Renal cortex interstitium (tissue), 11 donors: ENCODE measurements around the gene FAM78A. TPM values are rescaled to one million over a fixed set of nuclear protein-coding genes. Genes with fewer than 3 reads are reported as not detected.
"Not testable (repeated sequence)": the region's sequence is repeated elsewhere in the genome, so short reads cannot be mapped to it uniquely, and the experiment has no call there.

ENCODE experiments used
- DNase-seq, 11 donors: peaks; one replicate each; pipeline ENCODE4 v3.0.0-alpha.2; 2013; ENCODE audit warnings: low read depth in 9 of 11, low spot score in 4 of 11; ENCODE audit errors: extremely low read depth in 1 of 11
- polyA plus RNA-seq, 3 donors: library from polyadenylated mRNA; unstranded; fragments of 120-200 nt; gene quantifications; one replicate each; pipeline ENCODE4 v1.2.1, GENCODE V29; 2013; ENCODE audit not compliant: insufficient read length in 3 of 3

FAM78A gene
- polyA plus RNA-seq, 3 donors = 2.5 to 4.3 (median 2.6) TPM

DNA sequence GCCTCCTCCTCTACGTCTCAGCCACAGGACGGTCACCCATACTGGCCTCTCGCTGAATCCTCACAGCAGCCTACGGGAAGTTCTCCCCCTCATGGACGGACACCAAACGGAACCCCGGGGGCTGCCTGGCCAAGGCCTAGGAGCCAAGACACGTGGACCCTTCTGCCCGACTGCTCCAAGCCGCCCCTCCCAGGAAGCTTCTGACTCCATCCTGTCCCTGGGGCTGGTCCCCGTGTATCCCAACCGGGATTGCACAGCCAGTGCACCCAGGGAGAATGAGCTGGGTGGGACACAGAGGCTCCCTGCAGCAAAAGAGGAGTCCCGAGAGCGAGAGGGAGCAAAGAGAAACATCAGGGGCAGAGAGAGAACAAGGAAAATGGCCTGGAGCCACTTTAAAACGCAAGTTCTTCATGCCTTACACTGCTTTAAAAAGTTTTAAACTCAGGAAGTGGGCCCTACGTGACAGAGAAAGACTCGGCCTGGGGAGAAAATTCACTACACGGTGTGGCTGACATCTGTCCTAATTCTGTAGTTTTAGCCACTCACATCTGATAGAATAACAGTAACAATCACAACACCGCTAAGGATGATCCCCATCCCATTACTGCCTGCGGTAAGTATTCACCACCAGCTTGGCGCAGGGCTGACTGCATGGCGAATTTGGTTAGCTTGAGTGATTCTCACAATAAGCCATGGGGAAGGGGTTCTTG lies 3.0 kb downstream of the FAM78A start:
- no peak for DNase-seq

DNA sequence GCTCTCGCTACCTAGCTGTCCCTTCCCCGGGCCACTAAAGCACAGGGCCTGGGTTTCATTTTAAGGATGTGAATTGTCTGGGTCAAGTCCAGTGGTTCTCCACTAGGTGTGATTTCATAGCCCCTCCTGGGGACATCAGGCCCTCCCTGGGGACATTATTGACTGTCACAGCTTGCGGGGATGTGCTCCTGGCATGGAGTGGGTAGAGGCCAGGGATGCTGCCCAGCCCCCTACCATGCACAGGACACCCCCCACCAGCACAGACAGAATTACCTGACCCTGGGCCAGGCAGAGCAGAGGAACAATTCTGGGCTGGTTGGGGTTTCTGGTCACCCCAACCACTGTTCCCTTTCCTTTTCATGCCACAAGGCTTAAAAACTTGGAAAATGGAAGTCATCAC lies 4.1 kb downstream of the FAM78A start:
- no peak for DNase-seq

DNA sequence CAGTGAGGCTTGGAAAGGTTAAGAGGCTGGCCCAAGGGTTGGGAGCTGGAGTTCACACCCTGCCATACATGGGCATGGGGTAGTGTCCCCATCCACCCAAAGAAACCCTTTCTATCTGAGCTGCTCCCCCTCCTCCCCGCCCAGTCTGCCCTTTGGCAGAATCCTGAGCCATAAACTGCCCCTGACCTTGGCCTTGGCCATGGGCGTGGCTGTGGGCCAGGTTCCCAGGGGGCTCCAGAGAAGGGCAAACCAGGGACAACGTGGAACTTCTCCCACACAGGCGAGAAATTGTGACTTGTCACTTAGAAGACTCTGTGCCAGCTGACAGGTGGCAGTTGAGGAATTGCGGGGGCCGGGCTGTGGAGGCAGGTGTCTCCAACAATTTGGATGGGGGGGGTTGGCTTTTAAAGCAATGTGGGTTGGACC lies 4.8 kb downstream of the FAM78A start:
- DNase-seq = no peak

DNA sequence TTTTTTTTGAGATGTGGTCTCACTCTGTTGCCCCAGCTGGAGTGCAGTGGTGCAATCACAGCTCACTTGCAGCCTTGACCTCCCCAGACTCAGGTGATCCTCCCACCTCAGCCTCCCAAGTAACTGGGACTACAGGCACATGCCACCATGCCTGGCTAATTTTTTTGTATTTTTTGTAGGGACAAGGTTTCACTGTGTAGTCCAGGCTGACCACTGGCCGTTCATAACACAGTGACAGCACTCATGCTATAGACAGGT lies 5.4 kb downstream of the FAM78A start:
- DNase-seq = not testable (repeated sequence)

DNA sequence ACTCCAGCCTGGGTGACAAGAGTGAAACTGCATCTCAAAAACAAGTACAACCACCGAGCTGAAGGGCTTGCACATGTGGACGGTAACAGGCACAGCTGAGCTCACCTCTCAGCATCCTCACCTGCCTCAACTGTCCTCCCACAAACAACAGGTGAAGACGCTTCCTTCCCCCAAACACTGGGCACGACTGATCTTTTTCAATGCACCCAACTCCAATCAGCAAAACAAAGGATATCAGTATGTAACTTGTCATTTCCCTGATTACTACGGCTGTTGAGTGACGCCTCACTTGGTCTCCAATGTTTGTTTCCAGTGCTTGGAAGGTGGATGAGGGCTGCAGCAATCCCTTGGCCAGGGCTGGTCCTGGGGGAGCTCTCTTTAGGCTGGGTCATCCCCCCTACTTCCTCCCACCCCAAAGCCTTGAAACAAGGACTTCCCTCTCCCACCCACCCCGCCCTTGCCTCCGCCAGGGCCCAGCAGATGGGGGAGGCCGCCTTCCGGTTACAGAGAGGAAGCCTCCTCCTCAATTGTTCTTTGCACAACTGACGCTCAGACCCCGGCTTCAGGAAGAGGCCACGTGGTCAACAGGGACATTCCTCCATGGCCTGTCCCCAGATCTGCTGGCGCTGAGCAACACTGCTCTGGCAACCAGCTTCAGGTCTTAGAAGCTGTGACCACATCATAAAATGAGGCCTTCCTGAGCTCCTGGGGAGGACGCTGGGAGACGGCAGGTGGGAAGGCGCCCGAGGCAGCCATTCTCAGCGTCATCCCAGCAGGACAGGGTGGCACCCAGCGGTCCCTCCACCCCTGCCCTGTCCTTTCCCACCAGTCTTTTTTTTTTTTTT lies 5.9 kb downstream of the FAM78A start:
- DNase-seq = no peak

DNA sequence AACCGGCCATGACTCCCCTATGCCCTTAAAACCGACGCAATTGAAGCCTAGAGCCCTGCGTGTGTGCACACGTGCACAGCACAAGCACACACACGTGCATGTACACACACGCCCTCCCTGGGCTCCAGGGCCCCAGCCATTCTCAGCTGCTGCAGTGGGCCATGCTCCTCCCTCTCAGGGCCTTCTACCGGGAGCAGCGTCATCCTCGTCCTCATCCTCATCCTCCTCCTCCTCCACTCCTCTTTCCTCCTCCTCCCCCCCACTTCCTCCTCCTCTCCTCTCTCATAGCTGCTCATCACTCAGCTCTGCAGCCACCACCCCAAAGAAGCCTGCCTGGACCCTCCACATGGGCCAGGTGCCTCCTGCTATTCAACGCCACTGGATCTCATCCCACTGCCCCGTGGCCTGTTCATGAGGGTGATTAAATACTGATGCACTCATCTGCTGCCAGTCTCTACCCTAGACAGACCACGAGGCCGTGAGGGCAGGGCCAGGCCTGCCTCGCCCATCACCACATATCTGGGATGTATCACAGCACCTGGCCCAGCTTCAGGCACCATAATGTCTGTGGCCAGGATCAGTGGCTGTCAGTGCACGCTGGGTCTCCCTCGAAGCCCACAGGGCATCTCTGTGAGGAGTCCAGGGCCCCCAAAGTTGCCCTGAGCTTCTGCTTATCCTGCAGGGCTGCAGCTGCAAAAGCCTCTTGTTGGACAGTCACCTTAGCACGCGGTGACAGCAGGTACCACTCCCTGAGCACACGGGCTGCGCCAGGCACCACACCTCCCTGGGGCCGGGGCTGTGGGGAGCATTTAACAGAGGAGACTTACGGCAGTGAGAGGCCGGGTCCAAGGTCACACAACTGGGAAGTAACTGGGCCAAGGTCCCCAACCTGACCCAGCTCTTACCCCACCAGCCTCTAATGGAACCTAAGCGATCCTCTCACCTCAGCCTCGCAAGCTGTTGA lies 9.8 kb downstream of the FAM78A start:
- no peak for DNase-seq

DNA sequence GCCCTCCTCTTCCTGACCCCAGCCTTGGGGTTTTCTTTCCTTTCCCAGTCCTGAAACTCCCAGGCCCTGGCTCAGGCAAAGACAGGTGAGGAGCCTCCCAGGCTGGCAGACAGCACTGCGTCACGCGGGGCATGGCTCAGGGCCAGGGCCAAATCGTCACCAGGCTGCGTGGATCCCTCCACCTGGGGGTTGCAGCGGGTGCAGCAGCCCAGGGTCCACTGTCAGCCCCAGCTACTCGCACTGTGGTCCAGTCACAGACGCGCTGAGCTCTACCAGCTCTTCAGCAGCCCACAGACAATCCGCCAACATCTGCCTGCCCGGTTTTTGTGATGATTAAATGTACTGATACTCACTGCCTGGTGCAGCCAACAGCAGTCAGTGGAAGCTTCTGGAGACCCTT lies 12.1 kb downstream of the FAM78A start:
- DNase-seq = no peak

DNA sequence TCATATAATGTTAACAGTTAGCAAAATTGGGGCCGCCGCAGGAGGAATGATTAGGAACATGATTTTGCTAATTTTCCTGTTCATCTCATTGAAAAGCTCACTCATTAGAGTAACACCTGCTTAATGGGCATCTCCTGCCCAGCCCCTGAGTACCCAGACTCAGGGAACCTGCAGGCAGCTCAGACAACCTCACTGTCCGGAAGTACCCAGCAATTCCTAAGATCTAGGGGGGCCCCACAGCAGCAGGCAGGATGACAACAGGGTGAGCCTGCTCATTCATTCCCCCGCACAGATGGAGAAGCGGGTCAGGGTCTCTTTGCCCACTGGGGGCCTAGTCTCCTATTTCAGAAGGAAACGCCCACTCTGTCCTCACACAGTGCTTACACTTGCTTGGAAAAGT lies 12.6 kb downstream of the FAM78A start:
- DNase-seq = no peak

DNA sequence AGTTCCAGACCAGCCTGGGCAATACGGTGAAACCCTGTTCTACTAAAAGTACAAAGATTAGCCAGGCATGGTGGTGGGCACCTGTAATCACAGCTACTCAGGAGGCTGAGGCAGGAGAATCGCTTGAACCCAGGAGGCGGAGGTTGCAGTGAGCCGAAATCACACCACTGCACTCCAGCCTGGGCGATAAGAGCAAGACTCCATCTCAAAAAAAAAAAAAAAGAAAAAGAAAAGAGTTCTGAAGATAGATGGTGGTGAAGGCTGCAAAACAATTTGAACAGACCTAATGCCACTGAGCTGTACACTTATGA lies 13.3 kb downstream of the FAM78A start:
- not testable (repeated sequence) for DNase-seq

DNA sequence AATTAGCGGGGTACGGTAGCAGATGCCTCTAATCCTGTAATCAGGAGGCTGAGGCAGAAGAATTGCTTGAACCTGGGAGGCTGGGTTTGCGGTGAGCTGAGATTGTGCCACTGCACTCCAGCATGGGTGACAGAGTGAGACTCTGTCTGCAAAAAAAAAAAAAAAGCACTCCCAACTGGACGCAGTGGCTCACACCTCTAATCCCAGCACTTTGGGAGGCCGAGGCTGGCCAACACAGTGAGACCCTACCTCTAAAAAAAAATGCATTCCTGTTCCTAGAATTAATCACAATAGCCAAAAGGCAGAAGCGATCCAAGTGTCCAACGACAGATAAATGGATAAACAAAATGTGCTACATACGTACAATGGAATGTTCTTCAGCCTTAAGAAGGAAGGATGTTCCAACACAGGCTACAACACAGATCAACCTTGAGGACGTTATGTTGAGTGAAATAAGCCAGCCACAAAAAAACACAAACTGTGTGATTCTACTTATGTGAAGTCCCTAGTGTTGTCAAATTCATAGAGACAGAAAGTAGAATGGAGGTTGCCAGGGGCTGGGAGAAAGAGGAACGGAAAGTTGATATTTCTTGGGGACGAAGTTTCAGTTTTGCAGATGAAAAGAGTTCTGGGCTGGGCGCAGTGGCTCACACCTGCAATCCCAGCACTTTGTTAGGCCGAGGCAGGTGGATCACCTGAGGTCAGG lies 13.8 kb downstream of the FAM78A start:
- DNase-seq = no peak

DNA sequence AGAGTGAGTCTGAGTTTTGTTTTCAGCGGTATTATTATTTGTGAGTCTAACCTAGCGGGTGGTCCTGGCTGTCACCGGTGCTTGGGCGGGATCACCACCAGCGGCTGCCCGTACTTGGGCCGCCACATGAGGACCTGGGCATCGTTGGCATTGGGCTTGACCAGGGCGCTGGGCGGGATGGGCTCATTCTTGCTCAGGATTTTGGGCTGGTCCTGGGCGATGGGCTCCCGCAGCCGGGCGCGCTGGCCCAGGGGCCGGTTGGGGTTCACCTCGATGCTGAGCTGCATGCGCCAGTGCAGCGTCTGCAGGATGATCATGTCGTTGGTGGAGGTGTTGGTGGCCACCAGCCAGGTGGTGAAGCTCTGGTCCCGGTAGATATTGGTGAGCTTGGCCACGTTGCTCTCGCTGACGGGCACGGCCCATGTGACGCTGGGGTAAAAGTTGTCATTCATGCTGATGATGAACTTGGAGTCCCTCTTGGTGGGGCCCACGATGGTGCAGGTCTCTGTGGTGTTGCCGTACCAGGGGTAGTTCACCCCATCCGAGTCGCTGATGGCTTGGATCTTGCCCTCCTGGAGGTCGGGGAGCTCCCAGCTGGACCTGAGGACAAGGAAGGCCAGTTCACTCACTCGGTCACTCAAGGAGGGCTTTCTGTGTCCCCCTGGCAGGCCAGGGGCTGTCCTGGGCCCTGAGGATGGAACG lies 15.4 kb downstream of the FAM78A start:
- no peak for DNase-seq

DNA sequence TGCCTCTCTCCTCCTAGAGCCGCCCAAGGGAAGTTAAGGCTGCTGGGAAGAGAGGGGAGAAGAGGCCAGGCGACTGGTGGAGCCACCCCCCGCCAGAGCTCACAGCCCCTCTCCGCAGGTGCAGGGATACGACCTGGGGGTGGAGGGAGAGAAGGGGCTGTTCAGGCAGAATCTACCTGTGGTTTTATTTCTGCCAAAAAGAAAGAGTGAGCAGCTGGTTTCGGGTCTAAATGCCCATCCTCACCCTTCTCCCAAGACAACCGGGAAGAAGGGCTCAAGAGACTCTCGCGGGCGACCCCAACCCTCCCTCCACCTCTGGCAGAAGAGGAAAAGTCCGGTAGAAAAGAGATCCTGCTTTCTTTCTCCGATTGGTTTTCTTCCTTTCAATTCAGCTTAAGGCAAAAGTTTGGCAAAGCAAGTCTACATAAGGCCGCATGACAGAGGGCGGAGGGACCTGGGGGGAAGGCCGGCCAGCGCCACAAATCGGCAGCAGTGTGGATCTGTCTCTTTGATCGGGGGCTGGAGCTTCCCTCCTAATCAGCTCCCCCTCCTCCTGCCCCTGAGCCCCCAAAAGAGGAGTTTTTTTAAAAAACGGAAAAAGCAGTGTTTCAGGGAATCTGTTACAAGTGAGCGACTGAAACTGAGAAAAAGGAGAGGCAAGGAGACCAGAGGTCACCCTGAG lies 16.3 kb downstream of the FAM78A start:
- no peak for DNase-seq

DNA sequence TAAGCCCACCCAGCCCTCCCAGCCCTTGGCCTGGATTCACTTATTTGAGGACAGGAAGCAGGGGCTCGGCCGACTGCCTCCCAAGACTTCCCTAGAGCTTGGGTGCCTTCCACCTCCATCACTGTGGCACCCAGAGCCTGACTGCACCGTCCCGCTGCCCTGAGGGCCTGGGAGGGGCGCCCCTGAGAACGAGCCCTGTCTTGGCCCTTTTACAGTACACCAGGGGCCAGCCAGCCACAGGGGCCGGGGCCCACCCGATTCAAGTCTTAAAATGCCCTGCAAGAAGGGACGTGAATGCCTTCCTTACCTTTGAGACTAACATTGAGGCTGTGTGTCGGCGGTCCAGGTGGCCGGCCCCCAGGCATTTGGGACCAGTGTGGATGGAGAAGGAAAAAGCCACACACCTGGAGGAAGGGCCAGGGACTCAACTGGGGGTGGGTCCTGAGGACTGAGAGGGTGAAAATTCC lies 16.8 kb downstream of the FAM78A start:
- DNase-seq = no peak

DNA sequence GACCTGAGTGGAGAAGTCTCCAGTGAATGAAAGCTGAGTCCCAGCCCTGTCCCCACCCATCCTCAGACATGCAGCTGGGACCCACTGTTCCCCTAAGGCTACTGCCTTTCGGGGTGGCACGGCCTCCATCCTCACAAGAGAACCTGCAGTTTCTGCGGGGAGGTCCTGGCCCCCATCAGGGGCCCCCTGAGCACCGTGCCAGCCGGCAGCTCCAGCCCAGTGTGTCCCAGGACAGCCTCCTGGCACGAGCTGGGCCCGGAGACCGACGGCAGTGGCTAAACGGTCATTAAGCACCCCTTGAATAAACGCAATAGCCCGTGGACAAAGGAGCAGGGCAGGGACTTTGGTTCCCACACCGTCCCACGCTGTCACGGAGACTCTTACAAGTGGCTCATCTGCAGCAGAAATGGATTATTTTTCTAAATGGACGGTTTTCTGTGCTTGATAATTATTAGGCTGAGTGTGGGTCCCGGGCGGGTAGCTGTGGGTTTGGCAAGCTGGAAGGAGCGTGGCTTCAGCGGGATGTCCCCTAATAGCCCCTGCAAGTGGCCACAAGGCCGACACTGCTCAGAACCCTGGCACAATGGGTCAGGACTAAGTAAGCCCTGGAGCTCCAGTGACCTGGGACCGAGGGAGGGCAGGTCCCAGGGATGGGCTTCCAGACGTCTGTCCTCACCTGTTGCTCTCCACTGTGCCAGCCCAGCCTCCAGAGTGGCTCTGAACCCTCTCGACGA lies 17.4 kb downstream of the FAM78A start:
- no peak for DNase-seq

DNA sequence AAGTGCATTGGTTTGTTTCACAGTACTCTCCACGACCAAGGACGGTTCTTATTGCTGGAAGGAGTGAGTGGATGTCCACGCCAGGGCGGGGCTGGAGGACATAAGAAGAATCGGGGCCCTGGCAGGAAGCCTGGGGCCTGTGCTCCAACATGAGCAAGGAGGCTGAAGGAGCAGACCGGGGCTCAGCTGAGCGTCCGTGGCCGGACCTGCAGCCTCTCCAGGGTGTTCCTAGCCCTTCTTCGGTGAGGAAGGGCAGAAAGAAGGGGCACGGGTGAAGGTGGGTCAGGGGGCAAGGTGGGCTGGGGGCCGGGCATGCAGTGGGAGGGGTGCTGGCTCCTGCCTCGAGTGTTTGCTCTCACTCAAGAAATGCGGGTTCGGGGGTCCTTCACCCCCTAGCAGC lies 18.1 kb downstream of the FAM78A start:
- DNase-seq = no peak

DNA sequence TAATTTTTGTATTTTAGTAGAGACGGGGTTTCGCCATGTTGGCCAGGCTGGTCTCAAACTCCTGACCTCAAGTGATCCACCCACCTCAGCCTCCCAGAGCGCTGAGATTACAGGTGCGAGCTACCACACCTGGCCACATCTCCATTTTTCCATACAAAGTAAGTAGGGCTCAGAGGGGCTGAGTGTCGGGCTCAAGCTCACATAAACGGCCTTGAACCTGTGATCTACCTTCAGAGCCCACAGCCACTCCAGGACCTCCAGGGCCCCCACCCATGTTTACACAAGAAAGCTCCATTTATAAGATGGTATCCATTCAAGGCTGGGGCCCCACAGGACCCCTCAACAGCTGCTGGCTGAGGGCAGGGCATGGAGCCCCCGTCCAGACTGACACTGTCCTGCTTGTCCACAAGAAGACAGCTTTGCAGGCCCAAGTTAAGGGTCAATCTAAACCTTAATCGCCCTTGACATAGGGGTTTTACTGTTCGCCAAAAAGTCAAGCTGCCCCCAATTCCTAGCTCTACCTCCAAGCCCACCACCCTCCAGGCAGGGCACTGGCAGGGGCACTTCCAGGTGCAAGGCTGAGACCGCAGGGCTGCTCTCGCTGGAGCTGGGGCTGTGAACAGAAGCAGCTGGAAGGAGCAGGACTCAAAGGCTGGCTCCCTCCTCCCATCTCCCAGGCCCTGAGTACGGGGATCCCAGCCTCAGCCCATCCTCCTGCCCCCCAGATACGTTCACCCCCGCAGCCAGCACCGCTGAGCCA lies 18.9 kb downstream of the FAM78A start:
- DNase-seq = no peak
